CD4-positive, alpha-beta T cell treated with Interleukin-1 beta for 1 hour (primary cell): ENCODE measurements around the gene CBFA2T3.
"Not testable (repeated sequence)": the region's sequence is repeated elsewhere in the genome, so short reads cannot be mapped to it uniquely, and the experiment has no call there.

Source experiments
- DNase-seq, 2 donors: peaks; one replicate each; pipeline ENCODE4 v3.0.0-alpha.2; 2020 to 2022

CBFA2T3 gene

GRCh38 chr16:88977018-88977811, at the start of gene CBFA2T3:
Gene CBFA2T3, minus strand, starts transcription at chr16:88977207. Its CDS starts 400 bp downstream, at chr16:88976807.
- peak in 1 of 2 donors; percentile 61 for DNase-seq

GRCh38 chr16:89026121-89026612, 49.2 kb upstream of the CBFA2T3 start:
- peak; percentile 48 to 56 for DNase-seq

DNA sequence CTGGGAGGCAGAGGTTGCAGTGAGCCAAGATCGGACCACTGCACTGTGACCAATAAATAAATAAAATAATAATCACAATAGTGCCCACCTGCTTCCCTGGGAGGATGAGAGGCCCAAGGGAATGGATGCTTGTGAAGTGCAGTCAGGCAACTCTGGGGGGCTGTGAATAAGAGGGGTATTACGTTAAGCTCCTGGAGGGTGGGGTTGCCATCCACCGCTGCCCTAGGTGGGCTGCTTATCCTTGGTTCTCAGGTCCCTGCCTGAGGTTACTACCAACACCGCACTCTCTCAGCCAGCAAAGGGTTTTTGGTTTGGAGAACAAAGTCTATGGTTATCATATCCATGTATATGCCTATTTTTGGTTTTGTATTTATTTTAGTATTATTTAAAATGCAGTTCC, 48.6 kb upstream of the CBFA2T3 start:
- no peak for DNase-seq

GRCh38 chr16:89024546-89025060, 47.6 kb upstream of the CBFA2T3 start:
- no peak for DNase-seq

DNA sequence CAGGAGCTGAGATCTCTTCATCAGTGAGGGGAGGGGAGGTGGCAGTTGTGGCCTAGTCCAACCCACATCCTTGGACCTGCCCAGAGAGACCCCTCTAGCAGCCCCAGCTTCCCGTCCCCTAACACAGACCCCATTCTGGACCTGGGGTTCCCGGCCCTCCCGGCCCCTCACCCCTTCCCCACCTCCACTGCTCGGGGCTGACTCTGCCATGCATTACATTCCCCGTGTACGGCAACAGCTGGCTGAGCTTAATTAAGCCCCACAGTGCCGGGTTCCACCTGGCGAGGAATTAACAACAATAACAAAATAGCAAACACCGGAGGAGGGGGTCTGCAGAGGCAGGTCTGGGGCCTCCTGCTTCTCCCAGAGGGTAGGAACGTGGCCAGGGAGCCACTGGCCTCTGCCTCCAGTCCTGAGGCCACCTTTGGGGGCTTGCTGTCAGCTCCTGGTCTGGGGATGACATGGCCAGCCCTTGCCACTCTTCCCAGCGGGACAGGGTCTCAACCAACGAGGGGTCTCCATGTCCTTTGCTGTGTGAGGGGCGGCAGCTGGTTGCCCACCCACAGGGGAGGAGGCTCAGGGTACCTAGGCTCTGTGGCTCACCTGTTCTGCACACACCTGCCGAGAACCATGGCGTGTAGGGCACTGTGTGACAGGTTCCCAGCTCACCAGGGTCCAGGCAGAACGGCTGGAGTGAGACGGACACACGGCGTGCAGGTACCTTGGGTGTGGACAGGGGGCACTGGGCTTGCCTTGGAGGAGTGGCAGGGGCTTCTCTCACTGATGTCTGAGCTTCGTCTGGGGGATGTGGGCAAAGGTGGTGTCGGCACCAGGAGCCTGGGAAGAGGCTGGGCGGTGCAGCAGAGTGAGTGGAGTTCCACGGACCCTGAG, 46.9 kb upstream of the CBFA2T3 start:
- no peak for DNase-seq

GRCh38 chr16:89023151-89023551, 46.1 kb upstream of the CBFA2T3 start:
- no peak for DNase-seq

DNA sequence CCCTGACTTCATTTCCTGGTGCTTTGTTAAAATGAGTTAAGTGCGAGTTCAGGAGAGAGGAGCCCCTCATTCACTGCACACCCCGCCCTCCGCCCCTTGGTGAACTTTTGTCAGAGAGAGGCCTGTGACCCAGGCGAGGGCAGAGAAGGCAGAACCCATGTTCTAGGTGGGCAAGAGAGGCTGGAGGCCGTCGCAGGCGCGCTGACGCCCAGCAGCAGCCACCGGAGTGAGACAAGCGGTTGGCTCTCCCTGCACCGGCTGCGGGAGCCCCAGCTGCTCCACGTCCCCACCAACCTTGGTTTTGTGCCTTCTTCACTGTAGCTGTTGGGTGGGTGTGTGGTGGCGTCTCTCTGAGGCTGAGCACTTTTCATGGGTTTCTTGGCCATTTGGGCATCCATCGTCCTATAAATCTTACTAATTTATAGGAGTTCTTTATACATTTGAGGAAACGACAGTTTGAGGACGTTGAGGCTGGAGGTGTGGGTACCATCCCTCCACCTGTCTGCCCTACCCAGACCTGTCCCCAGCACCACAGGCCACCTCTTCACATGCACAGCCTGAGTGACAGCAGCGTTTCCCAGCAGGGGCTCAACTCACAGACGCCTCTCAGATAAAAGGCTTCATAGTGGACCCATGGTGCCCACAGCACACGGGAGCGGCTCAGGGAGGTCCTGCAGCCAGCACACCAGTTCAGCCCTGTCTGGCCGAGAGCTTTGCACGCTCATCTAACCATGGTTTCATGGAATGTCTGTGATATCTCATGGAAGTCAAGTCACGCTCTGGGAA, 45.2 kb upstream of the CBFA2T3 start:
- DNase-seq = no peak

GRCh38 chr16:89020925-89021595, 44.1 kb upstream of the CBFA2T3 start:
- no peak for DNase-seq

GRCh38 chr16:89020068-89020924, 43.3 kb upstream of the CBFA2T3 start:
- peak in 1 of 2 donors; percentile 17 for DNase-seq

DNA sequence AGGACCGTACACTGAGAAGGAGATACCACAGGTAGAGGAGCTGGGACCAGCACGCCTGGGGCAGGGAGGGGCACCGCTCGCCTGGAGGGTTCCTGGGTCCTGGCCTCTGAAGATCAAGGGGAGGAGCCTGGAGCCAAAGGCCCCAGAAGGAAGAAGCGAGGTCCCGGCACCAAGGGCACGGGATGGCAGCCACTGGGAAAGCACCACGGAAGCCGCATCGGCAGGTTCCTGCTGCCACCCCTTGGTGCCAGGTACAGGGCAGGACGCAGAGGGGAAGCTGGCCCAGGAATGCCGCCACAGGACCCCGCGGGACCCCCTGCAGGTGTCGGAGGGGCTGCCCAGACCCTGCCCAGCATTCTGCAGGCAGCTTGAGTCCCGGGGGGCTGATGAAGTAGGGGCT, 42.5 kb upstream of the CBFA2T3 start:
- no peak for DNase-seq

- no peak for DNase-seq
Observed at GRCh38 chr16:89018282-89019158, 41.5 kb upstream of the CBFA2T3 start.

- no peak for DNase-seq
Observed at GRCh38 chr16:89017543-89018281, 40.7 kb upstream of the CBFA2T3 start.

GRCh38 chr16:89016561-89016960, 39.6 kb upstream of the CBFA2T3 start:
- DNase-seq = not testable (repeated sequence)

- no peak for DNase-seq
Observed at GRCh38 chr16:89015271-89015859, 38.4 kb upstream of the CBFA2T3 start.

DNA sequence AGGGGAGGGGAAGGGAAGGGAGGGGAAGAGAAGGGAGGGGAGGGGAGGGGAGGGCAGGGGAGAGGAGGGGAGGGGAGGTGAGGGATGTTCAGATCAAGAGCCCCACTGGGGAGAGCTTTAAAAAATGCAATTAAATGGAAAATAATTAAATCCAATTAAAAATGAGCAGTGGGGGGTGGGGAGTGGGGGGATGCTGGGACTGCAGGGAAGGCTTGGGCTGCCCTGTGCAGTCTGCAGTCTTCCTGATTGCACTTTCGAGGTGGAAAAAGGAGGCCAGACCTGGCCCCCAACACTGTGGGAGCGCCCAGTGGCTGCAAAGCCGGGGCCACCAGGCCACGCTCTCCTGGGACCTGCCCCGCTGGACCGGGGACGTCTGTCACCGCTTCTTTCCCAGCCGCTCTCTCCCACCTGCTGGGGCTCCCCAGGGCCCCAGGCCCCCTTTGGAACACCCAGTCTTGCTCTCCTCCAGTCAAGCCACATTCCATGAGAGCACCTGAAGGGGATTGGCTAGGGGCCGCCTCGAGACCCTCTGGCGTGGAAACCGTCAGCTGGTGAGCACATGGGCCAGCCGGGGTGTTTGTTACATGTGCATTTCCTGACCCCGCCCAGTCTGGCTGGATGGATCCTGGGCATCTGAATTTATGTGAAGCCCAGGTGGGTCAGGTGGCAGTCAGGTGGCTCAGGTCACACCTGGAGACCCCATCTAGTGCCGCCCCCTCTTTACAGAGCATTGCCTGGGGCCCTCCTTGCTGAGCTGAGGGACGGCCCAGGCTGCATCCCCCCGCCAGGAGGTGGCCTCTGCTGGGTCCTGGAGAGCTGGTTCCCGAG, 37.6 kb upstream of the CBFA2T3 start:
- DNase-seq = no peak

GRCh38 chr16:89013692-89014402, 36.8 kb upstream of the CBFA2T3 start:
- no peak for DNase-seq

DNA sequence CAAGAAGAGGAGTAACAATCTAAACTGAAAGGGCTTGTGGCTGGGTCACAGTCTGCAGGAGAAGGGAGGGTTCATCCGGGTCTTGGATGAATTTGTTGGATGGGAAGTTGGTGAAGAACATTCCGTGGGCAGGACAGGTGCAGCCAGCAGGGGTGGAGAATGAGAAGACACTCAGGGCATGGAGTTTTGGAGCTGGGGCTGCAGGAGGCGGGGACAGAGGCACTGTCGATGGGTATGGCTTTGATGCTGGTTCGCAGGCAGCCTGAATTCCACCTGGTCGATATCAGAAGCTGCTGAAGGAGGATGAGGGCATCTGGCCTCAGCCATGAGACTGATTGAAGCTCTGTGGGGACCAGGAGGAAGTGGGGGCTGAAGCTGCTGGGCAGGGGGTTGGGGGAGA, 36.1 kb upstream of the CBFA2T3 start:
- no peak for DNase-seq
